Suprapubic skin (tissue), 4 donors: Measurements from ENCODE around the gene PIP5KL1. TPM values are rescaled to one million over a fixed set of nuclear protein-coding genes. Genes with fewer than 3 reads are reported as not detected.

Experiments used
- DNase-seq, 2 donors: peaks; one replicate each; pipeline ENCODE4 v3.0.0-alpha.2; 2019; ENCODE audit warnings: low spot score in 2 of 2
- H3K27ac ChIP-seq: fragments of 200-600 bp; sonication (generic); one replicate; pipeline ENCODE4 v1.5.1; 2019
- H3K27me3 ChIP-seq: fragments of 200-600 bp; sonication (generic); one replicate; pipeline ENCODE4 v1.5.1; 2019
- H3K36me3 ChIP-seq: fragments of 200-600 bp; sonication (generic); one replicate; pipeline ENCODE4 v1.5.1; 2019
- H3K4me1 ChIP-seq: fragments of 200-600 bp; sonication (generic); one replicate; pipeline ENCODE4 v1.5.1; 2019
- H3K4me3 ChIP-seq: fragments of 200-600 bp; sonication (generic); one replicate; pipeline ENCODE4 v1.5.1; 2019; ENCODE audit warnings: mild to moderate bottlenecking
- H3K9me3 ChIP-seq: fragments of 200-600 bp; sonication (generic); one replicate; pipeline ENCODE4 v1.5.1; 2019
- EP300 ChIP-seq: sonication (generic); formaldehyde crosslinking; IDR thresholded peaks from one replicate; pipeline ENCODE4 v1.6.1; 2017; ENCODE audit warnings: antibody characterized with exemption
- POLR2A ChIP-seq, 2 donors: fragments of 450-650 bp; IDR thresholded peaks; one replicate each; pipeline ENCODE4 v1.6.1; 2017; ENCODE audit warnings: antibody characterized with exemption in 2 of 2, mild to moderate bottlenecking in 2 of 2, moderate library complexity in 2 of 2
- POLR2AphosphoS5 ChIP-seq, 3 donors: sonication (generic); formaldehyde crosslinking; IDR thresholded peaks; one replicate each; pipeline ENCODE4 v1.6.1; 2017; ENCODE audit warnings: antibody characterized with exemption in 3 of 3
- WGBS: methylation state at CpG from one replicate; pipeline ENCODE4 v1.1.5; 2018; 5-methylcytosine and 5-hydroxymethylcytosine counted together
- total RNA-seq, 4 donors: library from RNA; depleted of rRNA; stranded (reverse); fragments of >200 nt; gene quantifications; one replicate each; pipeline ENCODE4 v1.1.0, GENCODE V29; 2016
- TF ChIP-seq, protein P1 (sequence below), 2 donors: fragments of 200-600 bp in 1 of 2; fragments of 450-650 bp in 1 of 2; sonication (generic) in 1 of 2; IDR thresholded peaks; one replicate each; pipeline ENCODE4 v1.5.1; 2016 to 2019; ENCODE audit warnings: antibody characterized with exemption in 2 of 2, mild to moderate bottlenecking in 1 of 2, moderate library complexity in 1 of 2

PIP5KL1 gene
- total RNA-seq, 4 donors from 2014 or later, result 5.8 to 14.7 (median 9.2) TPM

DNA sequence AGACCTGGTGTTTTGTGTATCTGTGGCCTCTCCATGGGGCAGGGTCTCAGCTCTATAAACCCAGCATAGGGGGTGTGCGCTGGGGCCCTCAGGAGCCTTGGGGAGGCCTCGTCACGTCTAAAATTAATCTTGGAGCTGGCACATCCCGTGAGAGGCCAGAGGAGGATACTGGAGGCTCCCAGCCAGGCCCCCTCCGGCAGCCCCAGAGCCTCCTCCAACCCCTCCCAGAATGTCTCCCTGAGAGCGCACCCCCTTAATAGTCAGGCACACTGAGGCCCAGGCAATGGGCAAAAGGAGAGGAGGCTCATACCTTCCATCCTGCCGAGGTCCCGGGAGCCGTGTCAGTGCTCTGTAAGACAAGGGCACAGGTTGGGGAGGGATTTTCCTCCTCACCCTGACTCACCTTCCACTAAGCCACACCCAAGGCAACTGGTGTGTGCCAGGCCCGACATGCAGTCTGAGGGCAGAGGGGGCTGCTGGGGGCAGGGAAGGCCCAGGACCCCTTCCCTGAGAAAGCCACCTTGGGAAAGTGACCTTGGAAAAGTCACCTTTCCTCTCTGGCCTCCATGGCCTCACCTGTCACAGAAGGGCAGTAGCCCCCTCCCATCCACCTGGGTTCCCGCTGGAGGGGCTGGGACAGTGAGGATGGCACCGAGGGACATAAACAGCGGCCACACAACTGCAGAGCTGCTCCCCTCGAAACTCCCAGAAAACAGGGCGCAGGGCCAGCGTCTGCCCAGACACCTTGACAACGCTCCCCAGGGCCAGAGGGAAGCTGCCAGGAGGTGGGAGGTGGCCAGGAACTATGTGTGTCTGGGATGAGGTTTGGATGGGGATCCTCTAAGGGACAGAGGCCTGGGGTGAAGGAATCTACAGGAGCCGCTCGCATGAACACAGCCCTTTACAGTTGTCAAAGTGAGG is 56.0 kb downstream of the PIP5KL1 start:
- Histone ChIP-seq H3K9me3 (no peaks in the 10 kb centered on the region), H3K4me1 (peaks cover 53% of the 10 kb centered on the region), H3K27me3 (no peaks in the 10 kb centered on the region), H3K4me3 (peak overlapping the region; percentile 4), H3K36me3 (peaks cover 11% of the 10 kb centered on the region), H3K27ac (peak overlapping the region; percentile 17)
- DNase-seq, result peak in 1 of 2 donors; percentile 66
- 52% methylated on average over 8 of the region's 19 CpGs for whole genome bisulfite sequencing
- no peak for TF ChIP-seq POLR2A (IDR thresholded peaks at IDR 0.05)
- TF ChIP-seq EP300, result no peak

DNA sequence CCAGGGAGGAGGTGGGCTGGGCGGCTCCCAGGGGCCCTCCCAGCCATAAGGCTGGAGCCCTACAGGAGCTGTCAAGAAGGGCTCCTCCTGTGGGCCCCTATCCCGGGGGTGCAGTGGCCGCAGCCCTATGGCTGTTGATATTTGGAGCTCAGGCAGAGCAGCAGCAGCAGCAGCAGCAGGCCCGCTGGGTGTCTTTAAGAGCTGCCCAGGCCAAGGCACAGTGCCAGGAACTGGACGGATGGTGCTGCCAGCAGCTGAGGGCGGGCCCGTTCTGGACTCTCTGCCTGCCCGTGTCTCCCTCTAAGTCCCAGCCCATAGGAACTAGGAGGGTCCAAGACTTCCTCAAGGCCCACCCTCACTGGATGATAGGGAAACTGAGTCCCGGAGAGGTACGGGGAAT is 56.7 kb downstream of the PIP5KL1 start:
- TF ChIP-seq EP300, result no peak
- no peak for TF ChIP-seq POLR2AphosphoS5 (IDR thresholded peaks at IDR 0.05)
- no peak for TF ChIP-seq POLR2A (IDR thresholded peaks at IDR 0.05)
- TF ChIP-seq, protein P1, sequence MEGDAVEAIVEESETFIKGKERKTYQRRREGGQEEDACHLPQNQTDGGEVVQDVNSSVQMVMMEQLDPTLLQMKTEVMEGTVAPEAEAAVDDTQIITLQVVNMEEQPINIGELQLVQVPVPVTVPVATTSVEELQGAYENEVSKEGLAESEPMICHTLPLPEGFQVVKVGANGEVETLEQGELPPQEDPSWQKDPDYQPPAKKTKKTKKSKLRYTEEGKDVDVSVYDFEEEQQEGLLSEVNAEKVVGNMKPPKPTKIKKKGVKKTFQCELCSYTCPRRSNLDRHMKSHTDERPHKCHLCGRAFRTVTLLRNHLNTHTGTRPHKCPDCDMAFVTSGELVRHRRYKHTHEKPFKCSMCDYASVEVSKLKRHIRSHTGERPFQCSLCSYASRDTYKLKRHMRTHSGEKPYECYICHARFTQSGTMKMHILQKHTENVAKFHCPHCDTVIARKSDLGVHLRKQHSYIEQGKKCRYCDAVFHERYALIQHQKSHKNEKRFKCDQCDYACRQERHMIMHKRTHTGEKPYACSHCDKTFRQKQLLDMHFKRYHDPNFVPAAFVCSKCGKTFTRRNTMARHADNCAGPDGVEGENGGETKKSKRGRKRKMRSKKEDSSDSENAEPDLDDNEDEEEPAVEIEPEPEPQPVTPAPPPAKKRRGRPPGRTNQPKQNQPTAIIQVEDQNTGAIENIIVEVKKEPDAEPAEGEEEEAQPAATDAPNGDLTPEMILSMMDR (IDR thresholded peaks at IDR 0.05), result no peak
- Histone ChIP-seq H3K36me3 (peaks cover 11% of the 10 kb centered on the region), H3K4me1 (peaks cover 53% of the 10 kb centered on the region), H3K4me3 (peak overlapping the region; percentile 4), H3K27ac (peak overlapping the region; percentile 17), H3K9me3 (no peaks in the 10 kb centered on the region), H3K27me3 (no peaks in the 10 kb centered on the region)
- 39% methylated on average over 2 of the region's 10 CpGs for WGBS
- DNase-seq, result peak in 1 of 2 donors; percentile 83

DNA sequence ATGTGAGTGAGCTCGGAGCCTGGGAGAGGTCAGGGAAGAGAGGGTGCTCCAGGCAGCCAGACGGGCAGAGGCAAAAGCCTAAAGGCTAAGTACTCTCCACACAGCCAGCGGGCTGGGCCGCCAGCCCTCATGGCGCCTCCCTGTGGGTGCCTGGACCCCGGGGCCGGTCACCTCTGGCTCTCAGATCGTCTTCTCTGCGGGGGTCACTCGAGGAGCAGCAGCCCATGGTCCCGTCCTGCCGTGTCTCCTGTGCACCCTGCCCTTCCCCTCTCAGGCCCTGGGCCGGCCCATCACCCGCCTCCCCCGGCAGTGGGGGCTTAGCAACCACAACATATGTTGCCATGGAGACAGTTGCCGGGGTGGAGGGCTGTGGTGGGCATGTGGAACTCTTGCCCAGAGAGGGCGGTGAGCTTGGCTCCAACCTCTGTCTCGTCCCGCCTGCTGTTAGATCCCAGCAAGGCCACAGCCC is 57.3 kb downstream of the PIP5KL1 start:
- 68% methylated on average over 10 of the region's 19 CpGs for WGBS
- Histone ChIP-seq H3K27ac (no peak overlapping the region), H3K4me1 (peaks cover 48% of the 10 kb centered on the region), H3K36me3 (peaks cover 15% of the 10 kb centered on the region), H3K4me3 (no peak overlapping the region), H3K9me3 (no peaks in the 10 kb centered on the region), H3K27me3 (no peaks in the 10 kb centered on the region)
- DNase-seq, result peak in 1 of 2 donors; percentile 63
- TF ChIP-seq POLR2AphosphoS5 (IDR thresholded peaks at IDR 0.05), result no peak
- no peak for TF ChIP-seq EP300
- TF ChIP-seq, protein P1 (IDR thresholded peaks at IDR 0.05), result no peak
- no peak for TF ChIP-seq POLR2A (IDR thresholded peaks at IDR 0.05)

- Histone ChIP-seq H3K9me3 (no peaks in the 10 kb centered on the region), H3K27me3 (no peaks in the 10 kb centered on the region), H3K4me3 (no peak overlapping the region), H3K27ac (no peak overlapping the region), H3K4me1 (peaks cover 42% of the 10 kb centered on the region), H3K36me3 (peaks cover 22% of the 10 kb centered on the region)
- DNase-seq, result peak in 1 of 2 donors; percentile 57
- TF ChIP-seq EP300 (no peak), POLR2A (IDR thresholded peaks at IDR 0.05) (no peak), POLR2AphosphoS5 (IDR thresholded peaks at IDR 0.05) (no peak)
- TF ChIP-seq, protein P1 (IDR thresholded peaks at IDR 0.05), result no peak
- WGBS, result 96% methylated on average over 14 of the region's 20 CpGs
Measured at GRCh38 chr9:127872369-127873222, 58.0 kb downstream of the PIP5KL1 start.

DNA sequence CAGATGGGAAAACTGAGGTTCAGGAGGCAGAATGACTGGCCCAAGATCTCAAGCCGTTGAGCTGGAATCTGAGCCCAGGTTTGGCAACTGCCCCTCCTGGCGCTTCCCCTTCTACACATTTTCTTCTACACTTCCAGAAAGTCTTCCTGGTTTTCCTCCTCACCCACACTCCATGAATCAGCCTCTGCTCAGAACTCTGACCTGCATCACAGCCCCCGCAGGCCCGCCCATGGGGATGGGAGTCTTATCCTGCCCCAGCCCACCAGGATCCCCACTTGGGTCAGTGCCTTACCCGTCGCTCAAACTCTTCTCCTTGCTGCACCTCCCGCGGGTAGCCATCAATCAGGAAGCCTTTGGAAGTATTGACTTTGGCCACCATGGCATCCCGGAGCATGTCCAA is 59.0 kb downstream of the PIP5KL1 start:
- TF ChIP-seq, protein P1 (IDR thresholded peaks at IDR 0.05), result no peak
- TF ChIP-seq EP300, result no peak
- TF ChIP-seq POLR2A (IDR thresholded peaks at IDR 0.05), result no peak
- TF ChIP-seq POLR2AphosphoS5 (IDR thresholded peaks at IDR 0.05), result no peak
- peaks cover 26% of the 10 kb centered on the region for H3K36me3 ChIP-seq
- H3K27me3 ChIP-seq, result no peaks in the 10 kb centered on the region
- peak in 1 of 2 donors; percentile 58 for DNase-seq
- no peak overlapping the region for H3K27ac ChIP-seq
- no peak overlapping the region for H3K4me3 ChIP-seq
- no peaks in the 10 kb centered on the region for H3K9me3 ChIP-seq
- H3K4me1 ChIP-seq, result peaks cover 33% of the 10 kb centered on the region
- WGBS, result 92% methylated on average over 9 of the region's 9 CpGs
